Measurements from ENCODE around the gene TBC1D22A.

- TF ChIP-seq POLR2A (IDR thresholded peaks at IDR 0.05) = no peak
- TF ChIP-seq CTCF (IDR thresholded peaks at IDR 0.05) = no peak
Measured at GRCh38 chr22:47069270-47069669, 306.8 kb downstream of the TBC1D22A start.

Data from transverse colon (tissue), 3 donors.